Loucy (cell line): ENCODE measurements around the gene SYNC.
"Not testable (repeated sequence)": the region's sequence is repeated elsewhere in the genome, so short reads cannot be mapped to it uniquely, and the experiment has no call there.

Experiments used
- H2AFZ ChIP-seq: fragments of 200-600 bp; sonication (generic); 2 replicates; pipeline ENCODE4 v1.6.0; 2016; ENCODE audit warnings: antibody characterized with exemption, mild to moderate bottlenecking, low read length, moderate library complexity
- H3F3A ChIP-seq: fragments of 200-600 bp; 2 replicates; pipeline ENCODE4 v1.6.0; 2016; ENCODE audit warnings: antibody characterized with exemption, low read depth, mild to moderate bottlenecking
- H3K27me3 ChIP-seq: fragments of 200-600 bp; sonication (generic); 2 replicates; pipeline ENCODE4 v1.6.1; 2014; ENCODE audit warnings: low read length, mild to moderate bottlenecking; ENCODE audit not compliant: insufficient read depth, poor library complexity, severe bottlenecking
- H3K36me3 ChIP-seq: fragments of 200-600 bp; sonication (generic); 2 replicates; pipeline ENCODE4 v1.6.1; 2016; ENCODE audit warnings: low read length; ENCODE audit not compliant: insufficient read depth
- H3K4me1 ChIP-seq: fragments of 200-600 bp; sonication (generic); 2 replicates; pipeline ENCODE4 v1.5.1; 2014; ENCODE audit warnings: low read length, mild to moderate bottlenecking; ENCODE audit not compliant: insufficient read depth, poor library complexity, severe bottlenecking
- H3K4me2 ChIP-seq: fragments of 200-600 bp; sonication (generic); 2 replicates; pipeline ENCODE4 v1.6.0; 2014; ENCODE audit warnings: antibody characterized with exemption, low read length, low read depth, mild to moderate bottlenecking; ENCODE audit not compliant: poor library complexity, severe bottlenecking
- H3K4me3 ChIP-seq: fragments of 200-600 bp; sonication (generic); 2 replicates; pipeline ENCODE4 v1.5.1; 2014; ENCODE audit warnings: low read length, mild to moderate bottlenecking, mixed read lengths; ENCODE audit not compliant: poor library complexity, severe bottlenecking
- H3K79me2 ChIP-seq: fragments of 200-600 bp; sonication (generic); 2 replicates; pipeline ENCODE4 v1.6.1; 2014; ENCODE audit warnings: low read length; ENCODE audit not compliant: insufficient read depth
- H3K9ac ChIP-seq: fragments of 200-600 bp; sonication (generic); 2 replicates; pipeline ENCODE4 v1.6.0; 2014; ENCODE audit warnings: mild to moderate bottlenecking, low read depth, low read length, moderate library complexity; ENCODE audit not compliant: poor library complexity, severe bottlenecking
- H3K9me2 ChIP-seq: fragments of 200-600 bp; sonication (generic); replicated peaks from 2 replicates; pipeline ENCODE4 v1.6.1; 2016; ENCODE audit warnings: low read depth, low read length, mixed read lengths
- H3K9me3 ChIP-seq: fragments of 200-600 bp; sonication (generic); 2 replicates; pipeline ENCODE4 v1.6.1; 2014; ENCODE audit warnings: mild to moderate bottlenecking, antibody characterized with exemption, low read length, low read depth; ENCODE audit not compliant: insufficient read depth
- H4K20me1 ChIP-seq: fragments of 200-600 bp; sonication (generic); 2 replicates; pipeline ENCODE4 v1.6.0; 2014; ENCODE audit warnings: antibody characterized with exemption, low read length, mild to moderate bottlenecking; ENCODE audit not compliant: insufficient read depth, poor library complexity, severe bottlenecking
- CTCF ChIP-seq: fragments of 200-600 bp; sonication (generic); conservative IDR thresholded peaks from 2 replicates; pipeline ENCODE4 v1.5.1; 2014; ENCODE audit warnings: mild to moderate bottlenecking, antibody characterized with exemption, low read length
- EZH2phosphoT487 ChIP-seq: fragments of 200-600 bp; IDR thresholded peaks from 2 replicates; pipeline ENCODE4 v1.6.1; 2018; ENCODE audit warnings: antibody characterized with exemption, mild to moderate bottlenecking, moderate library complexity, borderline replicate concordance

Gene SYNC

GRCh38 chr1:32632829-32633228 is 69.7 kb downstream of the SYNC start:
- no peaks in the 10 kb centered on the region for H4K20me1 ChIP-seq
- no peaks in the 10 kb centered on the region for H3K27me3 ChIP-seq
- H3K36me3 ChIP-seq, result peaks cover 12% of the 10 kb centered on the region; the same call in 1 of the 2 replicates
- H3K4me1 ChIP-seq, result no peaks in the 10 kb centered on the region
- H2AFZ ChIP-seq, result no peak overlapping the region
- no peaks in the 10 kb centered on the region for H3K9me2 ChIP-seq
- no peak overlapping the region for H3K9ac ChIP-seq
- no peaks in the 10 kb centered on the region for H3K9me3 ChIP-seq
- no peaks in the 10 kb centered on the region for H3F3A ChIP-seq
- TF ChIP-seq CTCF (no peak), EZH2phosphoT487 (no peak)
- no peak overlapping the region for H3K4me3 ChIP-seq
- H3K4me2 ChIP-seq, result no peak overlapping the region
- H3K79me2 ChIP-seq, result peaks cover 8% of the 10 kb centered on the region; the same call in 1 of the 2 replicates

GRCh38 chr1:32630173-32630572 is 72.4 kb downstream of the SYNC start:
- H2AFZ ChIP-seq, result not testable (repeated sequence)

More at GRCh38 chr1:32630173-32630572, 72.4 kb downstream of the SYNC start:
- H3K4me3 ChIP-seq, H3K9me3 ChIP-seq, H3K4me2 ChIP-seq, H3K9ac ChIP-seq, H3K9me2 ChIP-seq, H3F3A ChIP-seq, H3K27me3 ChIP-seq, H3K79me2 ChIP-seq, H4K20me1 ChIP-seq, H3K4me1 ChIP-seq: not testable (repeated sequence)
- H3K36me3 ChIP-seq, result peaks cover 17% of the 10 kb centered on the region; the same call in 1 of the 2 replicates
